ENCODE results near the gene UCN2.

DNA sequence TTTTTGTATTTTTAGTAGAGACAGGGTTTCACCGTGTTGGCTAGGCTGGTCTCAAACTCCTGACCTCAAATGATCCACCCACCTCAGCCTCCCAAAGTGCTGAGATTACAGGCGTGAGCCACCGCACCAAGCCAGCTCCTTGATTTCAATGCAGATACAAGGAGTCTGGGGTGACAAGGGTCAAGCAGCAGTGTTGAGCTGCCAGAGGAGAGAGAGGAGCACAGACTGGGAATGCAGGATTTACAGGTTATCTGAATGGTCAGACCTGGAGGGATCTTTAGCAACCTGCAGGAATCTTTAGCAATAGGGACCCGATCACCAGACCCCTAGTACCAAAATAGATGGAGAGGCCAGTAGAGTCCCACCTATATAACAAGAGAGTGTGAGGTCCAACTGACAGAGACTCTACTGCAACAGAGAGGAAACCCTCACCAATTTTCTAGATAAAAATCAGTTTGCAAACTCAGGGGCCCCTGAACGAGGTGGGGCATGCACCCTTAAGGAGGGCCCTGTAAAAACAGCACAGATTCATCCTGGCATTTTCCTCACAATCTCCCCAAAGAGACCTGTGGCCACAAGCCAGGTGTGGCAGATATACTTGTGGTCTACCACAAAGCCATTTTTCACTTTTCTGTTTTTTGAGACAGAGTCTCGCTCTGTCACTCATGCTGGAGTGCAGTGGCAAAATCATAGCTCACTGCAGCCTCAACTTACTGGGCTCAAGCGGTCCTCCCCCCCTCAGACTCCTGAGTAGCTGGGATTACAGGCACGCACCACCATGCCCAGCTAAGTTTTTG is 49.0 kb downstream of the UCN2 start:
- no peak for TF ChIP-seq POLR2AphosphoS5 (IDR thresholded peaks at IDR 0.05; ENCODE audit: borderline replicate concordance, low read depth, low read length)
- no peak for TF ChIP-seq FOXP2 (optimal IDR thresholded peaks at IDR 0.05; ENCODE audit: control extremely low read depth, extremely low read length, insufficient read depth)
- TF ChIP-seq EZH2 (IDR thresholded peaks at IDR 0.05): no peak

Data from SK-N-MC (cell line).